Inflammatory macrophage treated with lipopolysaccharide for 1 hour (primary cell): Measurements from ENCODE around the gene C4B.
"Not testable (repeated sequence)": the region's sequence is repeated elsewhere in the genome, so short reads cannot be mapped to it uniquely, and the experiment has no call there.

Experiments
- DNase-seq, 2 donors: peaks; one replicate each; pipeline ENCODE4 v3.0.0-alpha.2; 2020 to 2022

Gene C4B

DNA sequence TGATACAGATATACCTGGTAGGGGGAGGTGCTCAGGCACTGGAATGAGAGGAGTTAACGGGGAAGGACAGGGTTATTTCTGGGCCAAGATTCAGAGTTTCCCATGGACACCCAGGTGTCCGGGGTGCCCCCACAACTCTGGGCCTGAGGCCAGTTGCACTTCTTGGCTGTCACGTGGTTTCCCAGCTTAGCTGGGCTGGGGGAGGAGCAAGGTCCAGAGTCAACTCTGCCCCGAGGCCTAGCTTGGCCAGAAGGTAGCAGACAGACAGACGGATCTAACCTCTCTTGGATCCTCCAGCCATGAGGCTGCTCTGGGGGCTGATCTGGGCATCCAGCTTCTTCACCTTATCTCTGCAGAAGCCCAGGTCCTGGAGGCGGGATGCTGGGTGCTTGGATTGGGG lies at the start of gene C4B:
TSS of gene C4B (plus strand) at position 249 of the 400 bp plus-strand sequence. CDS start at position 300, 51 bp downstream.
- not testable (repeated sequence) for DNase-seq

DNA sequence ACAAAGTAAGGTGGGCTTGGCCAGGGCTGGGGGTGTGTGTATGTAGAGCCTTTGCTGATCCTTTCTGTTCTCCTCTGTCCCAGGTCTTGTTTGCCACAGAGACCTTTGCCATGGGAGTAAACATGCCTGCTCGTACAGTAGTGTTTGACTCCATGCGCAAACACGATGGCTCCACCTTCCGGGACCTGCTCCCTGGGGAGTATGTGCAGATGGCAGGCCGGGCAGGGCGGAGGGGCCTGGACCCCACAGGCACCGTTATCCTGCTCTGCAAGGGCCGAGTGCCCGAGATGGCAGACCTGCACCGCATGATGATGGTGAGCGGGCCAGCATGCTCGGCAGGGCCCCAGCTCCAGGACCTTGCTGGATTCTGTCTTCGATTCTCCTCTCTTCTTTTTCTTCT lies 48.9 kb upstream of the C4B start:
- no peak for DNase-seq

DNA sequence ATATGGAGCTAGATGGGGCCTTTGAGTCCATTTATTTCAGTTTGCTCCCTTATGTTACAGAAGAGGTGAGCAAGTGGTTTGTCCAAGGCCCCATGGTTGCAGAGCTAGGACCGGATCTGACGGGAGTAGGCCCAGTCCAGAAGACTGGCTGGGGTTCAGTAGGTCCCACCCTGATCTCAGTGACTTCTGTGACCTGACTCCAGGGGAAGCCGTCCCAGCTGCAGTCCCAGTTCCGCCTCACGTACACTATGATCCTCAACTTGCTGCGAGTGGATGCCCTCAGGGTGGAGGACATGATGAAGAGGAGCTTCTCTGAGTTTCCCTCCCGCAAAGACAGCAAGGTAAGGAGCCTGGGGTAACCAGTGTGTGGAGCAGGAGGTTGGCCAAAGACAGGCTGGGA lies 48.1 kb upstream of the C4B start:
- no peak for DNase-seq

- DNase-seq, result no peak
Observed at GRCh38 chr6:31966997-31967925, 47.3 kb upstream of the C4B start.

DNA sequence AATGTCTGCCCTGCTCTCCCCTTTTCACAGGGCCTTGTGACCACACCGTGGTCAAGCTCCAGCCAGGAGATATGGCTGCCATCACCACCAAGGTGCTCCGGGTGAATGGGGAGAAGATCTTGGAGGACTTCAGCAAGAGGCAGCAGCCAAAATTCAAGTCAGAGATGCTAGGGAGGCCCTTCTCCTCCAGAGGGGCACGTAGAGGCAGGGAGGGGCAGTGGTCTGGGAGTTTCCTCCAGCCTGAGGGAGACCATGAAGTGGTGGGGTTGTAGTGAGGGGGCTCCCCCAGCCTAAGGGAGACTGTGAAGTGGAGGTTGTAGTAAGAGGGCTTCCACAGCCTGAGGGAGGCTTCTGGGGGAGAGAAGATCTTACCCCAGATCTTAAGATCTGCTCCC lies 46.7 kb upstream of the C4B start:
- DNase-seq, result no peak

DNA sequence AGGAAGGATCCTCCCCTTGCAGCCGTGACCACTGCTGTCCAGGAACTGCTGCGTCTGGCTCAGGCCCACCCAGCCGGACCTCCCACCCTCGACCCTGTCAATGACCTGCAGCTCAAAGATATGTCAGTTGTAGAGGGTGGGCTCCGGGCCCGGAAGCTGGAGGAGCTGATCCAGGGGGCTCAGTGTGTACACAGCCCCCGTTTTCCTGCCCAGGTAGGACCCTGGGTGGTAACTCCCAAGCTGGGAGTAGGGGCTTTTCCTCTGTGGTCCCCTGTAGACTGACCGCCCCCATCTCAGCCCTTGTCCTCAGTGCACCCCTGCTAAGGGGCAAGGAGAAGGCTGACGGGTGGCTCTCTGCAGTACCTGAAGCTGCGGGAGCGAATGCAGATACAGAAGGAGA lies 46.3 kb upstream of the C4B start:
- DNase-seq, result no peak

DNA sequence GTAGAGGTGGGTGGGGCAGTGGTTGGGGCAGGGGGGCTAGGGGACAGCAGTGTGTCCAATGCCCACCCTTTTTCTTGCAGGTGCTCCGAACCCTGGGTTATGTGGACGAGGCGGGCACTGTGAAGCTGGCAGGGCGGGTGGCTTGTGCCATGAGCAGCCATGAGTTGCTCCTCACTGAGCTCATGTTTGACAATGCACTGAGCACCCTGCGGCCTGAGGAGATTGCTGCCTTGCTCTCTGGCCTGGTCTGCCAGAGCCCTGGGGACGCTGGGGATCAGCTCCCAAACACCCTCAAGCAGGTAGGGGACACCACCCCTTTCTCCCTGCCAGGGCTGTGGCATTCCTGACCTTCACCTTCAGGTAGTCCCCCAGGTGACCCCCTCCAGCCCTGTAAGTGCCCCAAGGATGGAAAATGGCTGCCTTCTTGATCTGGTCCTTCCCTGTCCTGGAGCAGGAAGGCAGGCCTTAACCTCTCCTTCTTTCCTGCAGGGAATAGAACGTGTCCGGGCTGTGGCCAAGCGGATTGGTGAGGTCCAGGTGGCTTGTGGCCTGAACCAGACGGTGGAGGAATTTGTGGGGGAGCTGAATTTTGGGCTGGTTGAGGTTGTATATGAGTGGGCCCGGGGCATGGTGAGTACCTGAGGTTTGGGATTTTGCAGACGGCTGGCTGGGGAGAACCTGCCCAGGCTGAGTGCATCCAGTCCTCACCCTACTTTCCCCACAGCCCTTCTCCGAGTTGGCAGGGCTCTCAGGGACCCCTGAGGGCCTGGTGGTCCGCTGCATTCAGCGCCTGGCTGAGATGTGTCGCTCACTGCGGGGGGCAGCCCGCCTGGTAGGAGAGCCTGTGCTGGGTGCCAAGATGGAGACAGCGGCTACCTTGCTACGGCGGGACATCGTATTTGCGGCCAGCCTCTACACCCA lies 45.5 kb upstream of the C4B start:
- no peak for DNase-seq

- no peak for DNase-seq
Observed at GRCh38 chr6:31969712-31970603, 44.6 kb upstream of the C4B start.

DNA sequence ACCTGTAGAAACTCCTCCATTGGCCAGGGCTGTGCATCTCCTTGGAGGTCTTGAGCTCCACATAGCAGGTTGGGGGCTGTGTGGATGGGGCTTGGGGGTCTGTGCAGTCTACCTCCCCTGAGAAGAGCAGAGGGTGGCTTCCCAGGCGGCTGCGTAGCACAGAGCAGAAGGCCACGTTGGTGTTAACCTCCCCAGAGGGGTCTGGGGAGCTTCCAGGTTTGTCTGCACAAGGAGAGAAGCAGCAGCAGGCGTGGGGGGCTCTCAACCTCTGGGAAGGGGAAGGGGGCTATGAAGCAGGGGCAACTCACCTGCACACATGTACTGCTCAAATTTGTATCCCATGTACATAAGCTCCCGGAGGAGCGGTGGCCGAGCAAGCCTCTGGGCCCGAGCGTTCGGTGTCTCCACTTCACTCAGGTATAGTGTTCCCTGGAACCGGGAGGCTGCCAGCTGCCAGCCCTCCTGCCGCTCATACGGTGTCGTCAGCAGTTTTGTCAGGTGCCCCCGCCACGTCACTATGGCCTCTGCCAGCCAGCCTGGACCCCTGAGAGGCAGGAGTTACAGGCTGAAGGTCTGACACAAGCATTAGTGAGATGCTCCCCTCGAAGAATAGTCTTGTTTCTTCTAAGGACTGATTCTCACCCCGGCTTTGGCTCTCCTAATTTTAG lies 43.9 kb upstream of the C4B start:
- DNase-seq, result no peak

DNA sequence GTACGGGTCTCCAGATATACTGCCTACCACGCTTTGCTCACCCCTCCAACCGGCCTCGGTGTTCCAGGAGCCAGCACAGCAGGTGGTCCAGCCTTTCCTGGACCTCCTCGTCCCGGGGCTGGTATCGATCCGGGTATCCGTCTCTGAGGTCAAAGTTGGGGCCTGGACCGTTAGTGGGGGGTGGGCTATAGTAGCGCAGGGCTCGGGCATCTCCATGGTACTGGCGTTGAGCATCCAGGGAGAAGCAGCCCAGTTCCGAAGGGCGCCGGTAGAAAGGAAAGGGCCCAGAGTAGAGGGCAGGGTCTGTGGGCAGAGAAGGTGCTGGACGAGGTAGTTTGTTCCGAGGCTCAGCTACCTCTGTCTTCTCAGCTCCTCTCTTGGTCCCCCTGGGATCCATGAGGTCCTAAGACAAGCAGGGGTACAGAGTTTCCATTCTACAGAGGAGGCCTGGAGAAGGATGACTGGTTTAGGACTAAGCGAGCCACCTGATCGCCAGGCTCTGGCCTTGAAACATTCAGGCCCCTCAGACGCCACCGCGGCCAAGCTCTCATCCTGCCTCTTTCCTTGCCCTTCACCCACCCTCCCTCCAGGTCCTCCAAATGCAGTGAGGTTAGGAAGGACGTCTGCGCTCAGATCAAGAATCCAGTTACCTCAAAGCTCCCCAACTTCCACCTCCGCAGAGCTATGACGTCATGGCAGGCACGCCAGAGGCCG lies 43.2 kb upstream of the C4B start:
- no peak for DNase-seq

GRCh38 chr6:31971993-31972708 lies 42.4 kb upstream of the C4B start, which contains the start of gene DXO:
Gene DXO, minus strand, starts transcription at chr6:31972138. Its CDS starts 463 bp downstream, at chr6:31971675.
- peak; percentile 95 to 97 for DNase-seq

DNA sequence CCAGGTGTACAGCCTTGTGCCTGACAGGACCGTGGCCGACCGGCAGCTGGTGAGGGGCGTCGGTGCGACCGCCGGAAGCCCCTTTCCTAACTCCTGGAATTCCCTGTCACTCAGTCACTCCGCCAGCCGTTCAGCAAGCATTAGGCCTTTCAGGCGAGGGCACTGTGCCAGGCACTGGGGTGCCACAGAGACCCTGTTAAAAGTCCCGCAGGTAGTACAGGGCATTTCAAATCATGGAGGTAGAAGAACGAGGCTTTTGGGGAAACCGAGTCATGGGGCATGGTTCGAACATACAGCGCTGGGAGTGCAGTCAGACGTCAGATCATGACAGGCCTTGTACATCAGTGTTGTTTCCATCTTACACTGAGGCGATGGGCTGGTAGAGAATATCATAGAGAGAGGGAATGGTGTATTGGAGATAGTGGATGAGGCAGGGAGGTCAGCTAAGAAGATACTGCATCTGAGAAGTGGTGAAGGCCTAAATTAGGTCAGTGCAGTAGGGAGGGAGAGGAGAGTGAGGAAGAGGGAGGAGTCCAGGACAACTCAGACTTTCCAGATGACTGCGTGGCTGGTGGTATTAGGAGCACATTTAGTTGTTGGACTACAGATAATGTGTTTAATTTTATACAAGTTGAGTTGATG lies 41.8 kb upstream of the C4B start:
- DNase-seq, result peak; percentile 8 to 29

GRCh38 chr6:31976065-31976464 lies 38.5 kb upstream of the C4B start:
- not testable (repeated sequence) for DNase-seq

- no peak for DNase-seq
Observed at GRCh38 chr6:31977816-31978431, 36.7 kb upstream of the C4B start.

DNA sequence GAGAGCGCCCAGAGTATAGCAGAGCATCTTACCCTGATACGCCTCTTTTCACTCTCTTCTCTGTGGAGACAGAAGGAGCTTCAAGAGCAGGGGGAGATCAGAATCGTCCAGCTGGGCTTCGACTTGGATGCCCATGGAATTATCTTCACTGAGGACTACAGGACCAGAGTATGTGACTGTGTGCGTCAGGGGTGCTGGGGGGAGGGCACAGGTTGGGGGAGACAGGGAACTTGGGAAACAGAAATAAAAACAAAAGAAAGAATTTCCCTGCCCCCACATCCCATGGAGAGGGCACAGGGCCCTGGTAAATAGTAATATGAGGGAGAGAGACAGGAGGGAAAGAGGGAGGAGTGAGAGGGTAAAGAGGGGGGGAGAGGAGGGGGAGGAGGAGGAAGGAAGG lies 35.8 kb upstream of the C4B start:
- DNase-seq, result no peak

- no peak for DNase-seq
Observed at GRCh38 chr6:31979238-31979898, 35.2 kb upstream of the C4B start.

DNA sequence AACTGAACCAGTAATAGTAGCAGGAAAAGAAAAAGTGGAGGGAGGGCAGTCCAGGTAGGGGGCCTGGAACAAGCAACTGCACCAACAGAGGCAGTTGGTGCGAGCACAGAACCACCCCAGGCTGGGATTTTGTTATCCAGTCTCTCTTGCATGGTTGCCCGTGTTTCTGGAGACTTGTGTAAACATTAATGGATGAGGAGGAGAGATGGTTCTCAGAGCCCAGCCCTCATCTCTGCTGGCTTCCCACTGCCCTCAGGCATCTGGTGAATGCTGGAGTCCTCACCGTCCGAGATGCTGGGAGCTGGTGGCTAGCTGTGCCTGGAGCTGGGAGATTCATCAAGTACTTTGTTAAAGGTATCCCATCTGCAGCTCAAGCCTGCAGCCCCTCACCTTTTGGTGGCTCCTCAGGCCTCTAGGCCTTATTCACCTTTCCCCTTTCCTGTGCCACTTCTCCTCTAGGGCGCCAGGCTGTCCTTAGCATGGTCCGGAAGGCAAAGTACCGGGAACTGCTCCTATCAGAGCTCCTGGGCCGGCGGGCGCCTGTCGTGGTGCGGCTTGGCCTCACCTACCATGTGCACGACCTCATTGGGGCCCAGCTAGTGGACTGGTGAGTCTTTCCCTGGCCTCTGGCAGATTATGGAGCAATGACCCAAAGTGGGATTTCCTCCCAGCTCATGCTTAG lies 34.3 kb upstream of the C4B start:
- not testable (repeated sequence) for DNase-seq

GRCh38 chr6:31980998-31981397 lies 33.6 kb upstream of the C4B start:
- not testable (repeated sequence) for DNase-seq
